Osteocyte (in vitro differentiated cells): Measurements from ENCODE around the gene TMUB2. TPM values are rescaled to one million over a fixed set of nuclear protein-coding genes. Genes with fewer than 3 reads are reported as not detected.
"Not testable (repeated sequence)": the region's sequence is repeated elsewhere in the genome, so short reads cannot be mapped to it uniquely, and the experiment has no call there.

Experiments
- DNase-seq: peaks from one replicate; pipeline ENCODE4 v3.0.0; 2021; ENCODE audit warnings: mixed read lengths; ENCODE audit not compliant: unreplicated experiment; ENCODE audit errors: extremely low spot score
- H3K27ac Mint-ChIP-seq: one replicate; pipeline ENCODE4 v1.8.0; 2021; ENCODE audit warnings: mild to moderate bottlenecking, mixed read lengths; ENCODE audit not compliant: unreplicated experiment
- H3K27me3 Mint-ChIP-seq: one replicate; pipeline ENCODE4 v1.8.0; 2021; ENCODE audit warnings: mixed read lengths; ENCODE audit not compliant: unreplicated experiment
- H3K36me3 Mint-ChIP-seq: one replicate; pipeline ENCODE4 v1.8.0; 2021; ENCODE audit warnings: mixed read lengths; ENCODE audit not compliant: unreplicated experiment
- H3K4me1 Mint-ChIP-seq: one replicate; pipeline ENCODE4 v1.8.0; 2021; ENCODE audit warnings: mixed read lengths; ENCODE audit not compliant: unreplicated experiment
- H3K4me3 Mint-ChIP-seq: one replicate; pipeline ENCODE4 v1.8.0; 2021; ENCODE audit warnings: mild to moderate bottlenecking, moderate library complexity, mixed read lengths; ENCODE audit not compliant: unreplicated experiment
- H3K9me3 Mint-ChIP-seq: one replicate; pipeline ENCODE4 v1.8.0; 2021; ENCODE audit warnings: mixed read lengths; ENCODE audit not compliant: unreplicated experiment
- long read RNA-seq: library from polyadenylated mRNA; unstranded; transcript quantifications from one replicate; pipeline ENCODE4 v2.0.0, GENCODE V29; 2021
- total RNA-seq: library from RNA; stranded (reverse); gene quantifications from 2 replicates; pipeline ENCODE4 v1.2.1, GENCODE V29; 2021
- TF ChIP-seq, protein P1 (sequence below): fragments of 200-600 bp; sonication (generic); IDR thresholded peaks from 2 replicates; pipeline ENCODE4 v1.5.0; 2021; ENCODE audit warnings: antibody characterized with exemption, mild to moderate bottlenecking, moderate library complexity

The TMUB2 gene
- 39.3 and 41.3 TPM in 2 replicates for total RNA-seq
- long read RNA-seq, transcript TMUB2-201 (3 exons, 2,418 nt), result major isoform, 36 of 161 reads
- long read RNA-seq, transcript TMUB2-212 (3 exons, 1,918 nt), result minor isoform, 6 of 161 reads
- long read RNA-seq, transcript TMUB2-202 (3 exons, 1,921 nt), result minor isoform, 7 of 161 reads
- long read RNA-seq, transcript TMUB2-204 (4 exons, 1,953 nt), result minor isoform, 7 of 161 reads
- long read RNA-seq, partial matches to known transcripts, result 45 of 161 reads
- long read RNA-seq, other reads (novel, unspliced or antisense), result 55 of 161 reads

DNA sequence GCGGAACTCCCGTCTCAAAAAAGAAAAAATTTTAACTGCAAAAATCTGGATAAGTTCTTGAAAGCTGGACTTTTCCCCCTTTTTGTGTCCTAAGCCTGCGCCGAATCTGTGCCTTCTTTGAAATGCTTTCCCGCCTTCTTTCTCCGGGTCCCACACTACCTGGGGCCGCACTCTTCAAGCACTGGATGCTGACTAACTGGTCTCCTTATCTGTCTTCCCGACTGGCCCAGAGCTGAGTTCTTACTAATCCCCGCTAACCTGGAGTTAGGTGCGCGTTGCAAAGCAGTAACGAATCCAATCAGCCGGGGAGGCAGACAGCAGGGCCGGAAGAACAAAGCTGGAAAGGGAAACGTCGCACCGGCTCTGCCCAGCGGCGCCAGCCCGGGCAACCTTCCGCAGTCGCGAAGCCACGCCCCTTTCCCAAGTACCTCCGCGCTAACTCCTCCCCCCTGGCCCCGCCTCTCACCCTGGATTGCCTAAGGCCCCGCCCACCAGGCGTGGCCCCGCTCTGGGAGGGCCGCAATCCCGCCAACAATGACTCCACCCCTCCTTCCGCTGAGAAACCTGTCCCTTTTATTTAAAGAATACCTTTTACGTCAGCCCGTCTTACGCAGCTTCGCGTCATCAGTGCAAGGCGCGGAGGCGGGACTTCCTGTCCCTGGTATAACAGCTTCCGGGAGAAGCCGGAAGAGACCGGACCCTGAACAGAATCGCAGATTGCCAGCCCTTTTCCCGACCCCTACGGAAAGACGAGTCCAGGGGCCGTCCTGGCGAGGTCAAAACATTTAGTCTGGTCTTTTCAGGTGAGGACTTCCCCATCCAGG is at the start of gene TMUB2:
TMUB2 (plus strand) TSS at position 666 of the 824 bp plus-strand sequence. CDS start 737 bp downstream, outside the sequence.
- peaks cover 25% of the 10 kb centered on the region for H3K4me1 Mint-ChIP-seq

DNA sequence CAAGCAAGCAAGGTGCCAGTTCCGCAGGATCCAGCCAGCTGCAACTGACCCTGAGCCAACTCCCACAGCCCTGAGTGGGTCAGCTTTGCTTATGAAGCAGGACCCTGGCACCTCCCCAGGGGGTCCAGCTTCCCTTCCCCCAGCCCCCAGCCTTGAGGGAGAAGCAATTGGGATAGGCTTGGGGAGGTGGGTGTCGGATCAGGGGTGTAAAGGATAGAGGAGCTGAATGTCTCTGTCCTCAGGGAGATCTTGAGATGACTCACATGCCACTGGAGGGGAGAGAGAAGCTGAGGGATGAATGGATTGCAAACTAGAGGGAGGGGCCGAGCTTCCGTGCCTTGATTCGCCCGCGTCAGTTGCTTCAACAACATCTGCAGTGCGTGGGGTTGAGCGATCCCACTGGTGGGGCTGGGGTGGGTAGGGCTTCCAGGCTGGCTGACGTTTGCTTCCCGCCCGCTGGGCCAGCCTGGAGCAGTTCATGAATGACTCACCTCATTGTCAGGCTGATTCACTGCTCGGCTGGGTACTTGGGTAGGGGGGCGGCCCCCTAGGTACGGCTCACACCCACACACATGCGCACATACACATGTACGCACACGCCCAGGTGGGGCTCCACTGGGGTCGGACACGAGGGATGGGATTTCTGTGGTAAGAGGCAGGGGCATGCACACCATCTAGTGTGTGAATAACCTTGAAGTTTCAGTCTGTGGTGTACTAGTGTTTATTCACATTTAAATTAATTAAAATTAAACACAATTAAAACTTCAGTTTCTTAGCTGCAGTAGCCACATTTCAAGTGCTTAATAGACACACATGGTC is 48.7 kb upstream of the TMUB2 start:
- TF ChIP-seq, protein P1, sequence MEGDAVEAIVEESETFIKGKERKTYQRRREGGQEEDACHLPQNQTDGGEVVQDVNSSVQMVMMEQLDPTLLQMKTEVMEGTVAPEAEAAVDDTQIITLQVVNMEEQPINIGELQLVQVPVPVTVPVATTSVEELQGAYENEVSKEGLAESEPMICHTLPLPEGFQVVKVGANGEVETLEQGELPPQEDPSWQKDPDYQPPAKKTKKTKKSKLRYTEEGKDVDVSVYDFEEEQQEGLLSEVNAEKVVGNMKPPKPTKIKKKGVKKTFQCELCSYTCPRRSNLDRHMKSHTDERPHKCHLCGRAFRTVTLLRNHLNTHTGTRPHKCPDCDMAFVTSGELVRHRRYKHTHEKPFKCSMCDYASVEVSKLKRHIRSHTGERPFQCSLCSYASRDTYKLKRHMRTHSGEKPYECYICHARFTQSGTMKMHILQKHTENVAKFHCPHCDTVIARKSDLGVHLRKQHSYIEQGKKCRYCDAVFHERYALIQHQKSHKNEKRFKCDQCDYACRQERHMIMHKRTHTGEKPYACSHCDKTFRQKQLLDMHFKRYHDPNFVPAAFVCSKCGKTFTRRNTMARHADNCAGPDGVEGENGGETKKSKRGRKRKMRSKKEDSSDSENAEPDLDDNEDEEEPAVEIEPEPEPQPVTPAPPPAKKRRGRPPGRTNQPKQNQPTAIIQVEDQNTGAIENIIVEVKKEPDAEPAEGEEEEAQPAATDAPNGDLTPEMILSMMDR, result no peak
- H3K27me3 Mint-ChIP-seq, result no peaks in the 10 kb centered on the region
- H3K4me3 Mint-ChIP-seq, result peak overlapping the region; percentile 68
- DNase-seq, result peak; percentile 97
- H3K27ac Mint-ChIP-seq, result peak overlapping the region; percentile 95
- no peaks in the 10 kb centered on the region for H3K9me3 Mint-ChIP-seq
- H3K4me1 Mint-ChIP-seq, result peaks cover 23% of the 10 kb centered on the region
- no peaks in the 10 kb centered on the region for H3K36me3 Mint-ChIP-seq

More for the DNA sequence above, at the start of gene TMUB2:
- Mint-ChIP-seq H3K4me3 (peak within 1 kb of the TSS; percentile 97), H3K27ac (peak within 1 kb of the TSS; percentile 99), H3K9me3 (no peaks in the 10 kb centered on the region), H3K27me3 (no peaks in the 10 kb centered on the region), H3K36me3 (peaks cover 5% of the 10 kb centered on the region)
- TF ChIP-seq, protein P1, result no peak
- peak; percentile 100 for DNase-seq

DNA sequence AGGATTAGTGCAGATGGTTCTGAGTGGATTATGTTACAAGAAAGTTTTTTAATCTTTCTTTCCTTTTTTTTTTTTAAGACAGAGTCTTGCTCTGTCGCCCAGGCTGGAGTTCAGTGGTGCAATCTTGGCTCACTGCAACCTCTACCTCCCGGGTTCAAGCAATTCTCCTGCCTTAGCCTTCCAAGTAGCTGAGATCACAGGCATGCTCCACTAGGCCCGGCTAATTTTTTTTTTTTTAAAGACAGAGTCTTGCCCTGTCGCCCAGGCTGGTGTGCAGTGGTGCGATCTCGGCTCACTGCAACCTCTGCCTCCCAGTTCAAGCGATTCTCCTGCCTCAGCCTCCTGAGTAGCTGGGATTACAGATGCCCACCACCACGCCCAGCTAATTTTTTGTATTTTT is 42.9 kb upstream of the TMUB2 start:
- not testable (repeated sequence) for H3K27ac Mint-ChIP-seq

DNA sequence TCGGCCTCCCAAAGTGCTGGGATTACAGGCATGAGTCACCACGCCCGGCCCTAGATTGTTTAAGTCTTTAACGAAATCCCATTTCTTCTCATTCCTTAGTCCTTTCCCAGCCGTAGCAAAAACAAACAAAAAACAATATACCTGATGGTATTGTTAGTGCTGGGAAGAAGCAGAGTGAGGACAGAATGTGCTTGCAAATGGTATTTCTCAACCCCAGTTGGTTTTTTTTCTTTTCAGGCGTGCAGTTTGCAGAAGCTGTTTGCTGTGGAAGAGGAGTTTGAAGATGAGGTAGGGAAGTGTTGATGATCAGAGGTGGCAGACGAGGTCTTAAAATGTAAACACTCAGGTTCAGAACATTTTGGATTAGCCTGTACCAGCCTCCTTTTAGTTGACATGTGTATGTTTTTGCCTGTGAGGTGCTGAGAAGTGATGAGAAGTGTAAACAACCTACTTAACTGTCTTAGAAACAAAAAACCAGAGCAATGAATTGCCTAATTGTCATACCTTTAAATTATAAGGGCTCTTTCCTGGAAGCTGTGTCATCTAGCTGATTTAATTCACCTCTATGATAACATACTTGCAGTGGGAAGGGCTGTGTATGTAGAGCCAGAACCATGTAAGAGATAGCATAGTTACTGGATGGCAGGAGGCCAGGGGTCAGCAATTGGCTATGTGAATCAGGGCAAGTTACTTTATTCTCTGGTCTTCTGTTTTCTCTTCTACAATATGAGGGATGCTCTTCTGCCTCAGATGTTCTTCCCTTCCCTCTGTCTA is 41.6 kb upstream of the TMUB2 start:
- H3K9me3 Mint-ChIP-seq, result no peaks in the 10 kb centered on the region
- DNase-seq, result no peak
- peaks cover 2% of the 10 kb centered on the region for H3K36me3 Mint-ChIP-seq
- no peak overlapping the region for H3K27ac Mint-ChIP-seq
- H3K4me3 Mint-ChIP-seq, result no peak overlapping the region
- peaks cover 6% of the 10 kb centered on the region for H3K4me1 Mint-ChIP-seq
- no peaks in the 10 kb centered on the region for H3K27me3 Mint-ChIP-seq
- TF ChIP-seq, protein P1, result no peak

More for the DNA sequence above, 42.9 kb upstream of the TMUB2 start:
- not testable (repeated sequence) for H3K27me3 Mint-ChIP-seq, H3K4me1 Mint-ChIP-seq, H3K36me3 Mint-ChIP-seq, DNase-seq, H3K4me3 Mint-ChIP-seq, H3K9me3 Mint-ChIP-seq
